ENCODE measurements around the gene NLK. TPM values are rescaled to one million over a fixed set of nuclear protein-coding genes. Genes with fewer than 3 reads are reported as not detected.

Gene NLK
- total RNA-seq, 6 donors from 2014 or later: 16.1 to 34.5 (median 19.9) TPM

GRCh38 chr17:28081467-28081866, 39.0 kb downstream of the NLK start:
- TF ChIP-seq POLR2A (IDR thresholded peaks at IDR 0.05): no peak
- no peak for TF ChIP-seq CTCF (IDR thresholded peaks at IDR 0.05)
- no peak for TF ChIP-seq POLR2AphosphoS5 (IDR thresholded peaks at IDR 0.05)
- no peak for TF ChIP-seq EP300 (IDR thresholded peaks at IDR 0.05)

GRCh38 chr17:28085766-28086165, 43.3 kb downstream of the NLK start:
- Histone ChIP-seq H3K36me3 (no peaks in the 10 kb centered on the region), H3K9me3 (no peaks in the 10 kb centered on the region), H3K27me3 (no peaks in the 10 kb centered on the region), H3K4me3 (no peak overlapping the region), H3K27ac (no peak overlapping the region), H3K4me1 (peaks cover 0 to 17% (median 8%) of the 10 kb centered on the region in 4 donors)
- 96 to 98% methylated on average over 2 of the region's 2 CpGs for WGBS, 2 donors
- no peak for ATAC-seq (ENCODE audit: low FRiP score in 2 of 2)
- TF ChIP-seq POLR2A (IDR thresholded peaks at IDR 0.05) (no peak), EP300 (IDR thresholded peaks at IDR 0.05) (no peak), POLR2AphosphoS5 (IDR thresholded peaks at IDR 0.05) (no peak), CTCF (IDR thresholded peaks at IDR 0.05) (no peak)
- DNase-seq: no peak

More at GRCh38 chr17:28081467-28081866, 39.0 kb downstream of the NLK start:
- Histone ChIP-seq H3K27me3 (no peaks in the 10 kb centered on the region), H3K4me3 (no peak overlapping the region), H3K9me3 (no peaks in the 10 kb centered on the region), H3K4me1 (peaks cover 0 to 26% (median 13%) of the 10 kb centered on the region in 4 donors), H3K27ac (no peak overlapping the region), H3K36me3 (no peaks in the 10 kb centered on the region)
- no peak for DNase-seq
- ATAC-seq (ENCODE audit: low FRiP score in 2 of 2): no peak
- WGBS, 2 donors: 86 to 93% methylated on average over 2 of the region's 2 CpGs

- TF ChIP-seq EP300 (IDR thresholded peaks at IDR 0.05) (no peak), CTCF (IDR thresholded peaks at IDR 0.05) (no peak), POLR2AphosphoS5 (IDR thresholded peaks at IDR 0.05) (no peak), POLR2A (IDR thresholded peaks at IDR 0.05) (no peak)
- Histone ChIP-seq H3K27ac (no peak overlapping the region), H3K27me3 (no peaks in the 10 kb centered on the region), H3K4me1 (peaks cover 0 to 12% (median 8%) of the 10 kb centered on the region in 4 donors), H3K4me3 (no peak overlapping the region), H3K36me3 (no peaks in the 10 kb centered on the region), H3K9me3 (no peaks in the 10 kb centered on the region)
- no peak for DNase-seq
- WGBS, 2 donors: 93 to 95% methylated on average over 4 of the region's 4 CpGs
- ATAC-seq (ENCODE audit: low FRiP score in 2 of 2): no peak
Observed at GRCh38 chr17:28086519-28086918, 44.0 kb downstream of the NLK start.

GRCh38 chr17:28087743-28088142, 45.3 kb downstream of the NLK start:
- Histone ChIP-seq H3K27me3 (no peaks in the 10 kb centered on the region), H3K9me3 (no peaks in the 10 kb centered on the region), H3K36me3 (no peaks in the 10 kb centered on the region), H3K4me1 (peaks cover 0 to 4% (median 2%) of the 10 kb centered on the region in 4 donors), H3K4me3 (no peak overlapping the region), H3K27ac (no peak overlapping the region)
- DNase-seq (no peak), ATAC-seq (ENCODE audit: low FRiP score in 2 of 2) (no peak)
- TF ChIP-seq POLR2A (IDR thresholded peaks at IDR 0.05) (no peak), POLR2AphosphoS5 (IDR thresholded peaks at IDR 0.05) (no peak), CTCF (IDR thresholded peaks at IDR 0.05) (no peak), EP300 (IDR thresholded peaks at IDR 0.05) (no peak)

- Histone ChIP-seq H3K27ac (no peak overlapping the region), H3K4me1 (no peaks in the 10 kb centered on the region), H3K4me3 (no peak overlapping the region), H3K27me3 (no peaks in the 10 kb centered on the region), H3K36me3 (no peaks in the 10 kb centered on the region), H3K9me3 (no peaks in the 10 kb centered on the region)
- ATAC-seq (ENCODE audit: low FRiP score in 2 of 2): no peak
- TF ChIP-seq POLR2AphosphoS5 (IDR thresholded peaks at IDR 0.05) (no peak), POLR2A (IDR thresholded peaks at IDR 0.05) (no peak), CTCF (IDR thresholded peaks at IDR 0.05) (no peak), EP300 (IDR thresholded peaks at IDR 0.05) (no peak)
- WGBS, 2 donors: 93 to 94% methylated on average over 4 of the region's 4 CpGs
- DNase-seq: no peak
Observed at GRCh38 chr17:28090551-28090950, 48.1 kb downstream of the NLK start.

Data from upper lobe of left lung (tissue), 6 donors.